Measurements from ENCODE around the gene BASP1.
A peak's percentile ranks its signal among the peaks of the same experiment; 100 is the strongest.

BASP1 gene, protein sequence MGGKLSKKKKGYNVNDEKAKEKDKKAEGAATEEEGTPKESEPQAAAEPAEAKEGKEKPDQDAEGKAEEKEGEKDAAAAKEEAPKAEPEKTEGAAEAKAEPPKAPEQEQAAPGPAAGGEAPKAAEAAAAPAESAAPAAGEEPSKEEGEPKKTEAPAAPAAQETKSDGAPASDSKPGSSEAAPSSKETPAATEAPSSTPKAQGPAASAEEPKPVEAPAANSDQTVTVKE

DNA sequence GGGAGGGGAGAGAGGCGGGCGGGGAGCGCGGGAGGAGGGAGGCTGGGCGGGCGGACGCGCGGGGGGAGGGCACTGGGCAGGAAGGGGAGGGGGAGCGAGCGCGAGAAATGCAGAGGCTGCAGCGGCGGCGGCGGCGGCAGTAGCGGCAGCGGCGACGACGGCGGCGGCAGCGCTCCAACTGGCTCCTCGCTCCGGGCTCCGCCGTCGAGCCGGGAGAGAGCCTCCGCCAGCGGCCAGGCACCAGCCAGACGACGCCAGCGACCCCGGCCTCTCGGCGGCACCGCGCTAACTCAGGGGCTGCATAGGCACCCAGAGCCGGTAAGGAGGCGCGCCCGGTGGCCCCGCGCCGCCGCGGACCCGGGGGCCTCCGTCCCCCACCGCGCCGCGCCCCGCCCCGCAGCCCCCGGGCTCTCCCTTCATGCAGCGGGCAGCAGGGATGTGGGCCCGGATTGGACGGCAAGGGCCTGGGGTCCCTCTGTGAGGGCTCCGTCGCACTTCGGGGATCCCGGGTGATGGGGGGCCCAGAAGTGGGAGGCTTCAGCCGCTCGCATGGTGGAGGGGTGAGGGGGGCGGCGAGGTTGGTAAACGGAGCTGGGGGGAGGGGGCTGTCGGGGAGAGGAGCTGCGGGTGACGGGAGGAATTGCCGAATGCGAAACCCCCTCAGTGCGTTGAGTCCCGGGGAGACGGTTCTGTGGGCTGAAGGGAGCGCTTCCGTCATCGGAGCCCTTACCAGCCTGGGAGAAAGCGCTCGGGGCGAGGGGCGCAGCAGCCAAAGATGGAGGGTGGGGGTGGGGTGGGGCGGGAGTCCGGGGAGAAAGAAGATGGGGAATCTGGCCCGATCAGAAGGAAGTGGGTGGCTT, at the start of gene BASP1:
Gene BASP1, plus strand, starts transcription at position 139 of the 860 bp plus-strand sequence. CDS start 57,586 bp downstream, outside the sequence.
- in situ Hi-C loops (cut with HindIII; ENCODE audit: low sequenced_read_pairs): loop anchor here (25.0 kb wide), 1 partner anchor 1070 kb away; no protein-coding TSS in a partner anchor
- no peak for DNase-seq (ENCODE audit: low read depth)
- peak within 1 kb of the TSS; percentile 94 for H3K4me3 ChIP-seq (ENCODE audit: low read depth, low read length)
- TF ChIP-seq, protein P1, sequence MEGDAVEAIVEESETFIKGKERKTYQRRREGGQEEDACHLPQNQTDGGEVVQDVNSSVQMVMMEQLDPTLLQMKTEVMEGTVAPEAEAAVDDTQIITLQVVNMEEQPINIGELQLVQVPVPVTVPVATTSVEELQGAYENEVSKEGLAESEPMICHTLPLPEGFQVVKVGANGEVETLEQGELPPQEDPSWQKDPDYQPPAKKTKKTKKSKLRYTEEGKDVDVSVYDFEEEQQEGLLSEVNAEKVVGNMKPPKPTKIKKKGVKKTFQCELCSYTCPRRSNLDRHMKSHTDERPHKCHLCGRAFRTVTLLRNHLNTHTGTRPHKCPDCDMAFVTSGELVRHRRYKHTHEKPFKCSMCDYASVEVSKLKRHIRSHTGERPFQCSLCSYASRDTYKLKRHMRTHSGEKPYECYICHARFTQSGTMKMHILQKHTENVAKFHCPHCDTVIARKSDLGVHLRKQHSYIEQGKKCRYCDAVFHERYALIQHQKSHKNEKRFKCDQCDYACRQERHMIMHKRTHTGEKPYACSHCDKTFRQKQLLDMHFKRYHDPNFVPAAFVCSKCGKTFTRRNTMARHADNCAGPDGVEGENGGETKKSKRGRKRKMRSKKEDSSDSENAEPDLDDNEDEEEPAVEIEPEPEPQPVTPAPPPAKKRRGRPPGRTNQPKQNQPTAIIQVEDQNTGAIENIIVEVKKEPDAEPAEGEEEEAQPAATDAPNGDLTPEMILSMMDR (IDR thresholded peaks at IDR 0.05; ENCODE audit: low read depth, low read length, missing control alignments): no peak

DNA sequence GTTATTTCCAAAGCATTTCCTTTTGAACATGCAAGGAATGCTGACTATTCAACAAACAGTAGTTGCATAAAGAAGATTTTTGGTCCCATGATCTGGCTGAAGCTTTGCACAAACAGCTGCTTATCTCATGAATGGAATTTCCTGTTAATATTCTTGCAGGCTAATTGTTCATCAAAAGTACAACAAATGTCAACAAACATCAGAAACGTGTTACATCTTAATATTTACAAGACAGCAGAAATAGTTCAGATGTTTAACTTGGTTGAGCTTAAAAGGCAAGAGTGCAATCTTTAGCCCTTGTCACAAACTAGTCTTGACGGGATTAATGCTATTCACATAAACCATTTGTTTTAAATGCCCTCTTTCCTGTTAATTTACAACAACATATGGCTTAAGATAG, 47.9 kb upstream of the BASP1 start:
- no peak for DNase-seq (ENCODE audit: low read depth)
- TF ChIP-seq, protein P1 (IDR thresholded peaks at IDR 0.05; ENCODE audit: low read depth, low read length, missing control alignments): no peak
- in situ Hi-C loops (cut with HindIII; ENCODE audit: low sequenced_read_pairs): no loop called here

DNA sequence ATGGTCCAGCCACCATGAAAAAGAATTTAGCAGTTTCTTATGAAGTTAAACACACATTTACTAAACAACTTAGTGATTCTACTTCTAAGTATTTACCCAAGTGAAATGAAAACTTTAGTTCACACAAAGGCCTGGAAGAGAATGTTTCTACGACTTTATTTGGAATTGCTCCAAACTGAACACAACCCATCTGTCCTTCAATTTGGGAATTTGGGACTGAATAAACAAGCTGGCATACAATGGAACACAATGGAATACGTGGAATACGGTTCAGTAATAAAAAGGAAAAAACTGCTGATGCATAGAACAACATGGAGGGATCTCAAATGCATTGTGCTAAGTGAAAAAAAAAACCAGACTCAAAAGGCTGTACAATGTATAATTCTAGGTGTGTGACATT, 44.6 kb upstream of the BASP1 start:
- no peak for DNase-seq (ENCODE audit: low read depth)
- TF ChIP-seq, protein P1 (IDR thresholded peaks at IDR 0.05; ENCODE audit: low read depth, low read length, missing control alignments): no peak
- in situ Hi-C loops (cut with HindIII; ENCODE audit: low sequenced_read_pairs): no loop called here
- no peak overlapping the region for H3K4me3 ChIP-seq (ENCODE audit: low read depth, low read length)

More for the DNA sequence above, 47.9 kb upstream of the BASP1 start:
- no peak overlapping the region for H3K4me3 ChIP-seq (ENCODE audit: low read depth, low read length)

DNA sequence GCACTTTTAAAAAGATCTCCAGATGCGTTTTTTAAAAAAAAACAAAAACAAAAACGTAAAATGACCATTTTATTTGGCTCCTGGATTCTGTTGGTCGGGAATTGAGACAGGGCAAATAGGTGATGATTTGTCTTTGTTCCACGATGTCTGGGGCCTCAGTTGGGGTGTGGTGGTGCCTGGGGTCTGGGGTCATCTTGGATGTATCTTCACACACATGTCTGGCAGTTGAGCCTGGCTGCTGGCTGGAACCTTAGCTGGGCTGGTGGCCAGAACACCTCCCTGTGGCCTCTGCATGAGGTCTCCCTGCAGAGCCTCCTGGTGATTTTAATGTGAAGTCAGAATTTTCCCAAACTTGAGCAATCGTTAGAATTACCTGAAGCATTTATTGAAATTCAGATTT, 42.5 kb upstream of the BASP1 start:
- TF ChIP-seq, protein P1 (IDR thresholded peaks at IDR 0.05; ENCODE audit: low read depth, low read length, missing control alignments): no peak
- no peak for DNase-seq (ENCODE audit: low read depth)
- in situ Hi-C loops (cut with HindIII; ENCODE audit: low sequenced_read_pairs): loop anchor here (5.0 kb wide), 1 partner anchor 73 kb away; no protein-coding TSS in a partner anchor
- H3K4me3 ChIP-seq (ENCODE audit: low read depth, low read length): no peak overlapping the region

DNA sequence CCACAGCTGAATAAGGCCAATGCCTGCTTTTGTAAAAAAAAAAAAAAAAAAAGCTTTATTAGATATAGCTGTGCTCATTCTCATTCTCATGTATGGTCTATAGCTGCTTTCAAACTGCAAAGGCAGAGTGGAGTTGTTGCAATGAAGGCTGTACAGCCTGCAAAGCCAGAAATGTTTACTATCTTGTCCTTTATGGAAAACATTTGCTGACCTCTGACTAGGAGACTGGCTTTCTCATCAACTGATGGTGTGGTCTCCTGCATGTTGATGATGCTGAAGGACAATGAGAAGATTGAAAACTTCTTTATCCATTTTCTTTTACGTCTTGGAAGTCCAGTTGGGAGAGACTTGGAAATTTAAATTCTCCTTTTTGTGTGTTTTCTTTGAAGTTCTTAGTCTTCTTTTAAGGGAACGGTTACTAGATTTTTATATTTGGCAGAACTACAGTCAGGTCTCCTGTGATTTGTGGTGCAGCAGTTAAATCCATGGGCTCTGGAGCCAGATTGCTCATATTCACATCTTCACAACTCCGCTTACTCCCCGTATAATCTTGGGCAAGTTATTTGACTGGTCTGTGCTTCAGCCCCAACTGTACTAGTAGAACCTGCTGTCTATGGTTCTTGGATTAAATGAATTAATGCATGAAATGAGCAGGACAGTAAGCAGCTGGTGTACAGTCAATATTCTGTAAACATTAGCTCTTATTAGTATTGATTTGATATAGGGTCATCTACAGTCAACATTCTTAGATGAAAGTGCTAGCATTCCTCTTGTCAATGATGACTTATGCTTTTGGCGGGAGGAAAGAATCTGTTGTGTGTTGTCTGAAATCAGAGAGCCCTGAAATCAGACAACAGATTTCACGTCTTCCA, 39.7 kb upstream of the BASP1 start:
- TF ChIP-seq, protein P1 (IDR thresholded peaks at IDR 0.05; ENCODE audit: low read depth, low read length, missing control alignments): no peak
- H3K4me3 ChIP-seq (ENCODE audit: low read depth, low read length): no peak overlapping the region
- DNase-seq (ENCODE audit: low read depth): no peak
- in situ Hi-C loops (cut with HindIII; ENCODE audit: low sequenced_read_pairs): loop anchor here (5.0 kb wide), 1 partner anchor 75 kb away; no protein-coding TSS in a partner anchor

DNA sequence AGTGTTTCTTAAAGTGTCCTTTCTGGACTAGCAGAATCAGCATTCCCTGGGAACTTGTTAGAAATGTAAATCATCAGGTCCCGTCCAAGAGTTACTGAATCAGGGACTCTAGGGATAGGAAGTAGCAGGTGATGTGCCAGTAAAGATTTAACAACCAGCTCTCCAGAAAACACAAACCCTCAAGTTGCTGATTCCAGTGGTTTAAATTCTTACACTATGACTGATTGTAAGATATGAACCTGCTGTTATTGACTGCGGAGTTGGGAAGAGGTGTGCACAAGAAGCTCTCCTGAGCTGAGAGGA, 39.1 kb upstream of the BASP1 start:
- in situ Hi-C loops (cut with HindIII; ENCODE audit: low sequenced_read_pairs): loop anchor here (5.0 kb wide), 1 partner anchor 76 kb away; no protein-coding TSS in a partner anchor
- TF ChIP-seq, protein P1 (IDR thresholded peaks at IDR 0.05; ENCODE audit: low read depth, low read length, missing control alignments): no peak
- no peak overlapping the region for H3K4me3 ChIP-seq (ENCODE audit: low read depth, low read length)
- DNase-seq (ENCODE audit: low read depth): no peak

All from astrocyte of the cerebellum (primary cell).